Thyroid gland (tissue), 4 donors: ENCODE measurements around the gene CNTN3. TPM values are rescaled to one million over a fixed set of nuclear protein-coding genes. Genes with fewer than 3 reads are reported as not detected.

Experiments used
- DNase-seq, 2 donors: peaks; one replicate each; pipeline ENCODE4 v3.0.0-alpha.2; 2019
- H3K27ac ChIP-seq, 3 donors: fragments of 200-600 bp; sonication (generic); 1 replicate in 2 of 3; 2 replicates in 1 of 3; pipeline ENCODE4 v1.5.1; 2016 to 2019; ENCODE audit warnings: mild to moderate bottlenecking in 1 of 3, moderate library complexity in 1 of 3
- H3K27me3 ChIP-seq: fragments of 200-600 bp; sonication (generic); one replicate; pipeline ENCODE4 v1.5.1; 2019
- H3K36me3 ChIP-seq, 2 donors: fragments of 200-600 bp; sonication (generic); one replicate each; pipeline ENCODE4 v1.5.1; 2016 to 2019
- H3K4me1 ChIP-seq, 2 donors: fragments of 200-600 bp; sonication (generic); one replicate each; pipeline ENCODE4 v1.5.1; 2017 to 2019
- H3K4me3 ChIP-seq, 3 donors: fragments of 200-600 bp; sonication (generic); replicated peaks in 1 of 3; 1 replicate in 2 of 3; 2 replicates in 1 of 3; pipeline ENCODE4 v1.5.1; 2016; ENCODE audit warnings: mild to moderate bottlenecking in 1 of 3
- H3K9me3 ChIP-seq: fragments of 200-600 bp; sonication (generic); one replicate; pipeline ENCODE4 v1.5.1; 2017
- CTCF ChIP-seq, 6 experiments: fragments of 200-600 bp in 3 of 6; fragments of 450-650 bp in 3 of 6; sonication (generic) in 3 of 6; IDR thresholded peaks; one replicate each; pipeline ENCODE4 v1.5.1; 2016 to 2019; ENCODE audit warnings: antibody characterized with exemption in 6 of 6, mild to moderate bottlenecking in 2 of 6, inconsistent platforms in 1 of 6, moderate library complexity in 1 of 6
- POLR2A ChIP-seq, 2 donors: fragments of 450-650 bp; IDR thresholded peaks; one replicate each; pipeline ENCODE4 v1.6.1; 2017; ENCODE audit warnings: antibody characterized with exemption in 2 of 2, mild to moderate bottlenecking in 2 of 2, moderate library complexity in 1 of 2
- WGBS, 2 donors: methylation state at CpG; one replicate each; pipeline ENCODE4 v1.1.5; 2017; 5-methylcytosine and 5-hydroxymethylcytosine counted together
- intact Hi-C: fragments of 100-400 bp; cut with DNase I; formaldehyde crosslinking; loops from one replicate; pipeline ENCODE4 v1.15.1; 2023
- total RNA-seq, 4 donors: library from RNA; depleted of rRNA; stranded (reverse); fragments of >200 nt; gene quantifications; one replicate each; pipeline ENCODE4 v1.2.3, GENCODE V29; 2016

CNTN3 gene
- total RNA-seq, 4 donors from 2014 or later: 1.5 to 5.5 (median 4.7) TPM

DNA sequence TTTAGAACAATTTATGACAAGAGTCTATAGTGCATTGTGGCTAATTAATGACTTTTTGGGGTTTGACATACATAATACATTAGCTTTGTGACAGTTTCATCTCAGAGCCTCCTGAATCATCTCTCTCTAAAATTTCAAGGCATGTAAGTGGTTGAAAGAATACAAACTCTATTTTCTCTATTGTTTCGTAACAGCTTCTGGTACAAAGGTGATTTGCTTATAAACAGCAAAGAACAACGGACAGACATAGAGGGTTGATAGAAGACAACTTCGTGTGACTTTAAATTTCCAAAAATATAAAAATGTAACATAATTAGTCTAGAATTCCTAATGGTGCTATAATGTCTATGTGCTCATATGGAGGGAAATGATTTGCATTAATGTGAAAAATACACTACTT lies 21.3 kb downstream of the CNTN3 start:
- TF ChIP-seq CTCF (IDR thresholded peaks at IDR 0.05): no peak
- TF ChIP-seq POLR2A (IDR thresholded peaks at IDR 0.05): no peak
- Histone ChIP-seq H3K36me3 (no peaks in the 10 kb centered on the region), H3K27ac (no peak overlapping the region), H3K9me3 (no peaks in the 10 kb centered on the region), H3K4me3 (no peak overlapping the region), H3K27me3 (no peaks in the 10 kb centered on the region), H3K4me1 (peaks cover 0 to 7% of the 10 kb centered on the region in 2 donors)
- intact Hi-C loops: no loop called here
- 85 to 90% methylated on average over 3 of the region's 3 CpGs for WGBS, 2 donors
- DNase-seq: no peak

GRCh38 chr3:74592359-74592758 lies 22.1 kb downstream of the CNTN3 start:
- DNase-seq: no peak
- Histone ChIP-seq H3K4me3 (no peak overlapping the region), H3K4me1 (peaks cover 0 to 7% of the 10 kb centered on the region in 2 donors), H3K27me3 (no peaks in the 10 kb centered on the region), H3K27ac (no peak overlapping the region), H3K9me3 (no peaks in the 10 kb centered on the region), H3K36me3 (no peaks in the 10 kb centered on the region)
- intact Hi-C loops: no loop called here
- no peak for TF ChIP-seq CTCF (IDR thresholded peaks at IDR 0.05)
- no peak for TF ChIP-seq POLR2A (IDR thresholded peaks at IDR 0.05)
- WGBS, 2 donors: 21 to 30% methylated on average over 2 of the region's 2 CpGs

DNA sequence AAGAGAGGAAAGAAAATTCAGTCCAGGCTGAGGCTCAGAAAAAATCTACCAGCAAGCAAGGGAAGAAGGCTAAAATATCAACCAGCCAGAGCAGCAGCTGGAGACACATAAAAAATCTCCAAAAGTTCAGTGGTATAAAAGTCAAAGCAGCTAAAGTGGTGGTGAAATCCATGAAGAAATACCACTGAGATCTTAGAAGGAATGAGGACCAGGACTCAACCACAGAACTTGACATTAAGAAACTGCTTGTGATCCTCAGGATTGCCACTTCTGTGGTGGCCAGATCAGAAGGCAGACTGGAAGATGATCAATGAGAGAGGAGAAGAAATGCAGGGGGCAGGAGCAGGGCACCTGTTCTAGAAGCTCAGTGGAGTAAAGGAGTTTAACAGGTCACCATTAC lies 22.5 kb downstream of the CNTN3 start:
- no peak for DNase-seq
- no peaks in the 10 kb centered on the region for H3K9me3 ChIP-seq
- no peaks in the 10 kb centered on the region for H3K27me3 ChIP-seq
- intact Hi-C loops: no loop called here
- no peak for TF ChIP-seq POLR2A (IDR thresholded peaks at IDR 0.05)
- TF ChIP-seq CTCF (IDR thresholded peaks at IDR 0.05): no peak
- no peaks in the 10 kb centered on the region for H3K36me3 ChIP-seq
- no peak overlapping the region for H3K27ac ChIP-seq
- peaks cover 0 to 7% of the 10 kb centered on the region in 2 donors for H3K4me1 ChIP-seq
- H3K4me3 ChIP-seq: no peak overlapping the region

DNA sequence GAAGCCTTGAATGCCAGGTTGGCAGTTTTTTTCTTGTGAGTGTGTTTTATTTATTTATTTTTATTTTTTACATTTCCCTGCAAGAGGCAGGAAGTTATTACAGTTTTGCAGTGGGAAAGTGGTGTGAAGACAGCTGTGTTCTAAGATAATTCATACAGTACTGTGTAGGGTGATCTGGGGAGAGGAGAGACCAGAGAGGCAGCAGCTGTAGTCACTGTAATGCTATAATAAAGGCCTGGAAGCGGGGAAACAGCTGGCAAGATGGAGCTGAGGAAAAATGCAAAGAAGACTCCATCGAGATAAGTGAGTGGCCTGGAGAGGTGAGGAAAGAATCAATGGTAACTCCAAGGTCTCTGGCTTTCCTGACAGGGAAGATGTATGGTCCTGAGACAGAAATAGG lies 23.1 kb downstream of the CNTN3 start:
- intact Hi-C loops: no loop called here
- H3K27ac ChIP-seq: no peak overlapping the region
- TF ChIP-seq POLR2A (IDR thresholded peaks at IDR 0.05) (no peak), CTCF (IDR thresholded peaks at IDR 0.05) (no peak)
- no peak overlapping the region for H3K4me3 ChIP-seq
- H3K9me3 ChIP-seq: no peaks in the 10 kb centered on the region
- whole genome bisulfite sequencing, 2 donors: 86 to 93% methylated on average over 2 of the region's 2 CpGs
- H3K27me3 ChIP-seq: no peaks in the 10 kb centered on the region
- DNase-seq: no peak
- peaks cover 0 to 7% of the 10 kb centered on the region in 2 donors for H3K4me1 ChIP-seq
- H3K36me3 ChIP-seq: no peaks in the 10 kb centered on the region

DNA sequence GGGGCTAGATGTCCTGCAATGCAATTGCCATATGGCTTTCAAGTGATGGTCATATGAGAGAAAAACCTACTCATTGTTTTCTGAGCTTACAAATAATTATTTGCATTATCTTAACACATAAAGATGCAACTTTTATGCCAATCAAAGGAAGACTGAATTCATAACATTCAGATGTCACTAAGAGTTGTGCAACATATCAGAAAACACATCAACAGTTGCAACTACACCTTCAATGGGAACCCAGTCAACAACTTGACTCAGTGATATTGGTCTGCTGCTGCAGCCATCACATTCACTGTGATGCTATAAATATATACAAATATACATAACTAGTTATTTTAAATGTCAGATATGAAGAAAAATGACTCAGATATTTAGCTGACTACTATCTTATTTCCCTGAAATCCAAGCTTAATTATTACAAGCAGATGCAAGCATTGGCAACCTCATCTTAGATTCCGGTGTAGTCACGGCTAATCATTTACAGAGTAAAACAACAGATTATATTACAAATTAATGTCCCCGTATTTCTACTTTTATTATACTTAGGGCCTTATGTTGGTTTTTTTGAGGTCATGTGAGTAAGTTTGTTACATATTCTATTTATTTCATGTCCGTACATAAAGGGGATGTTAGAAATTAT lies 23.7 kb downstream of the CNTN3 start:
- peaks cover 0 to 7% of the 10 kb centered on the region in 2 donors for H3K4me1 ChIP-seq
- no peaks in the 10 kb centered on the region for H3K9me3 ChIP-seq
- no peak for DNase-seq
- H3K27me3 ChIP-seq: no peaks in the 10 kb centered on the region
- no peak overlapping the region for H3K4me3 ChIP-seq
- 84 to 91% methylated on average over 4 of the region's 4 CpGs for WGBS, 2 donors
- H3K36me3 ChIP-seq: no peaks in the 10 kb centered on the region
- TF ChIP-seq POLR2A (IDR thresholded peaks at IDR 0.05) (no peak), CTCF (IDR thresholded peaks at IDR 0.05) (no peak)
- H3K27ac ChIP-seq: no peak overlapping the region
- intact Hi-C loops: no loop called here
